NCI-H82 (cell line): ENCODE results near the gene QRICH2.
"Not testable (repeated sequence)": the region's sequence is repeated elsewhere in the genome, so short reads cannot be mapped to it uniquely, and the experiment has no call there.

Experiments used
- DNase-seq: peaks from one replicate; lab custom pipeline; 2025; lab: John Stamatoyannopoulos, UW

The QRICH2 gene

DNA sequence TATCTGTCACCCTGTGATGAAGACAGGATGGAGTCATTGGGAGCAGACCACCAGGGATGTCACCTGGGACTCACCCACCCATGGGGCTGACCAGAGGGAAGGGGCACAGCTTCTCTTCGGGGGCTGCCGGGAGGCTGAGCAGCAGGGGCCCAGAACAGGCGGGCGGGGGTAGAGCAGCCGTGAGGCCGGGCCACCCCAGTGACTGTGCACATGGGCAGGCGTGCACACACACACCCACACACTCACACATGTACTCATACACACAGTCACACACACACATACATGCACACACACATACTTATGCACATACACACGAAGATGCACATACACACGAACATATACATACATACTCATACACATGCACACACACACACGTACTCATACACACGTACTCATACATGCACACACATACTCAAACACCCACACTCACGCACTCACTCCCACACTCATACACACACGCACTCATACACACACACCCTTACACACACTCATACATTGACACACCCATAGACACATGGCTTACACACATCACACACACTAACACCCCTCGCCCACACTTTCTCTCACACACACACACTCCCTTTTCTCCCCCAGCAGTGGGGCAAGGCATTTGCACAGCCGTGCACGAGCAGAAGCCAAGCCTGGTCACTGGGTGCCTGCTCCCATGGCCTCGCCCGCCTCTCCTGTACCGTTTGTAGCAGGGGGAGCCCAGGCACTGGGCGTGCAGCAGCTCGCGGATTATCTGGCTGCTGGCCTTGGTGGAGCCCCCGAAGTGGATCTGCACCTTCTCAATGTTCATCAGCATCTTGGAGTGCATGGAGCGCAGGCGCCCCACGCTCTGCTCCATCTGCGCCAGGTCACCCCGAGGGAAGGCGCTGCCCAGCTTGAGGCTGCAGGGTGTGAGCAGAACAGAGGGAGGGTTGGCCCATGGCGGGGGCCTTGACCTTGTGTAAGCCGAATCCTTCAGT, 30.5 kb downstream of the QRICH2 start:
- DNase-seq = no peak

DNA sequence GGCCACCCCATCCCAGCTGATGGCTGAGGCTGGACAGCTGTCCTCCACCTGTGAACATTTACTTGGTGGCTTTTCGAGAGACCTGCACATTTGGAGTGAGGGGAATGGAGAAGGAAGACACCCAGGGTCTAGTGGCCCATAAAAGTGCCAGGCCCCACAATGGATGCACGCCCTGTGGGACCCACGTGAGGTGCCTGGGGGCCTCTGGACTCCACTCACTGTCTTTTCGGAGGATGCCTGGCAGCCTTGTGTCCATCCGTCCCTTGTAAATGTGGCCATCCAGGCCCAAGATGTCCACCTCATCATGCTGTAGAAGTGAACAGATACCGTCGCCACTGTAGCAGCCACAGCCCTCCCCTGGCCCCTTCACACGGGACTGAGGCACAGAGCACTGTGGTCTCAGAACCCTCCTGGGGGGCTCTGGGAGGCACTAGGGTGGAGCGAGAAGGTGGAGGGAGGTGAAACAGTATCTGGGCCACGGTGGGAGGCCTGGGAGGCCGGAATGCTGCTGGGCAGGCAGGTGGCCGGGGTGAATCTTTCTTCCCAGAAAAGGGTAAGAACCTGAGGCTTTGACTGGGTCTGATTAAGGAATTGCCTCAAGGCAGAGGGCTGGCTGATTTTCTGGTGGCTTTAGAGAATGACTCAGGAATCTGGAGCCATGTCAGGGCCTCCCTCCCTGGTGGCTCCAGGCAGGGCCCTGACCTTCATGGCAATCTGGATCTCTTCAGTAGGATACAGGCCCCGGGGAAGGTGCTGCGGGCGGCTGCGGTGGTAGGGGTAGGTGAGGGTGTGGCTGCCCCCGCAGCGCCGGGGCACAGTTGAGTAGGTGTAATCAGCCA, 31.4 kb downstream of the QRICH2 start:
- no peak for DNase-seq

DNA sequence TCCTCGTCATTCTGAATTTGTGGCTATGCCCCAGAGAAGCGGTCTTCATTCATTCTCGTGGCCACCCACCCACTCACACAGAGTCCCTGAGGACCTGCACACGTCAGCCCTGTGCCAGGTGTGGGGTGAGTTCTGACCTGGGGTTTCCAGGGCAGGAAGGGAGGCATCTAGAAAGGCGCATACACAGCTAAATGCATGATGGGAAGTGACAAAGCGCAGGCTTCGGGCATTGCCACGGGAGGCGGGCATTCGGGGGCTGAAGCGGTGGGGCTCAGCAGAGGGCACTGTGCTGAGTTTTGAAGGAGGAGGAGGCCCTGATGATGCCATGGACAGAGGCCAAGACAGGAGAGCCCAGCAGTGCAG, 32.0 kb downstream of the QRICH2 start:
- DNase-seq = no peak

GRCh38 chr17:76275382-76276068, 32.6 kb downstream of the QRICH2 start:
- DNase-seq = no peak

DNA sequence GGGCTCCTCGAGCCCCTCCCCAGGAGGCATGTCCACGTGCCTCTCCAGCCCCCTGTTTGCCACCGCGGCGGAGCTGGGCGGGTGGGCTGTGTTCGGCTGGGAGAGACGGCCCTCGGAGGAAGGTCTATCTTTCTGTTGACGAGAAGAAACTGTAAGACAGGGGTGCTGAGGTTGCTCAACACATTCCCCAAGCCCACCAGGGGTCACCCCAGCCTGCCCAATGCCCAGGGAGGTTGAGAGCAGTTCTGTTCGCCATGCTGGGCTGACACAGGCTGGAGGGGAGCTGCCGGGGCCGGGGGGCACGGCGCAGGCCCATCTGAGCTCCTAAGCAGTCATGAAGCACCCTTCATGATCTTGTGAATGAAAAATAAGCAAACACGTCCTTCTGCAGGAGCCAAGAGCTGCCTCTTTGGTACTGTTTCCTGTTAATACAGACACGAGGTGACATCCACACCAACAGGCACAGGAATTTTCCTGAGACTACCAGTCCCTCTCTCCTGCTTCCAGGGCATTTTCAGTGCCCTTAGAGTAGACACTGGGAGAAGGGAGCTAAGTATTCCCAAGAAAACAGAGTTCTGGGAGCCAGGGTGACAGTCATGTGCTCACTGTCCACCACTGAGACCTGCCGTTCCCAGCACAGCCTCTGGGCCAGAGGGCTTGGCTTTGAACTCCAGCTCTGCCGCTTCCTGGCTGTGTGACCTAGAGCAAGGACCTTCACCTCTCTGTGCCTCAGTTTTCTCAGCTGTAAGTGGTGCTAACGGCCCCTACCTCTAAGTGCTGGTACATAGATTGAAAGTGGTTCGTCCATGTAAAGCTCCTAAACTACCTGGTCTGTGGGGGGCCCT, 33.7 kb downstream of the QRICH2 start:
- no peak for DNase-seq

DNA sequence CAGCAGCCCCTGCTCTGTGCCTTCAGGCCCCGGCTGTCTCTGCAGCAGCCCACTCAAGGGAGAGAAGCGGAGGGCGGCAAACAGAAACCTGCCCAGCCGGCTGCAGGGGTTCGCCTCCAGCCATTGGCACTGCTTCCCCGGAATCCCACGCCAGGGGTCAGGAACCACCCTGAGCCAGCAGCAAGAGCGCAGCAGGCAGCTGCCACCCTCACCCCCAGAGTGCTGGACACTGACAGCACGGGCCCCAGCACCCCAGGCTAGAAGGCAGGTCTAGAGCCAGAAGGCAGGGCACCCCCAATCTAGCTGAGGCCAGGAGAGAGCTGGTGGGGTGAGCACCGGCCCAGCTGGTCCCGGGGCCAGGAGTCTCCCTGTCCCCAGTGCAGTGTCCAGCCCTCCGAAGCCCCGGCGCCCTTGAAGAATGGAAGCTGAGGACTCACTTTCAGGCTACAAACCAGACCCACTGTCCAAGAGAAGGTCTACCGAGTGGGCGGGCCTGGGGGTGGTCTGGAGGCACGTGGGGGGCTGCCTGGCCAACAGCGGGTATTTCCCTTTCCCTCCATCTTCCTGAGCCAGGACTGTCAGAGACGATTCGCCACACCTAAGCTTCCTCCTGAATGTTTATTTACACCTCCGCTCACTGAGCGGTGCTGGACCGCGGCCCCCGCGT, 34.5 kb downstream of the QRICH2 start:
- no peak for DNase-seq

DNA sequence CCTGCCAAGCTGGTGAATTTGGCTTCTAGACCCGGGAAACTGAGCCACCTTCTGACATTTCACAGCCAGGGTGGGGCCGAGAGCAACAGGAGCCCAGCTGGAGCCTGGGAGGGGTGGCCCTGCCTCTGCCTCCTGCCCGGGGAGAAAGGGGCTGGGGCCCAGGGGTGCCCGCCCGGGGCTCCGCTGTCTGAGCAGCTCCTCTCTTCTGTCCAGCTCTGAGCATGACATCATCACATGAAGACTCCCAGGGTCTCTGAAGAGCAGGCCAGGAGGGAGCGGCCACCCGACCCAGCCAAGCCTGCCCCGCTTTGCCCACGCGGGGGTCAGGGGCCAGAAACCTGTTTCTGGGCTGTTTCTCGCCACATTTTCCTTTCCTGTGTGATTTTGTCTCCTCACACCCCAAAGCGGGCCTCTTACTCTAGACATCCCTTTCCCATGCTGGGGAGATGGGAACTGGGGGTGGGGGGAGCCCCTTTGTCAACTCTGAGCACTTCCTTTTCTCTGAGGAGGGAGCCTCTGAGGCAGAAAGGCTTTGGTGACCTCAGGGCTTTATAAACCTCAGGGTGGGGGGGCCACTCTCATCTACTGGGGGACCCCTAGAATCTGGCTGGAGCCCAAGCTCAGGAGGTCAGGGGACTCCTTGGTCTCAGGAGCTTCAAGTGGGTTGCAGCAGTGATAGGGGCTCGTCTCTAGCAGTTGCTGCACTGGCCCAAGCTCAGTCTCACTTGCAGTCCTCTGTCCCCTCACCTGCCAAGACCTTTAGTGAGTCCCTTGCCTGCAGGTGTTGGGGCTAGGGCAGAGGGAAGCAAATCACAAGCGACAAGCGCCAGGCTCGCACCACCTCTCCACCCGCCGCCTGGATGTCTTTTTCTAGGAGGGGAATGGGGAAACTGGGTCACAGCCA, 35.3 kb downstream of the QRICH2 start:
- no peak for DNase-seq

GRCh38 chr17:76271669-76272540, 36.2 kb downstream of the QRICH2 start:
- DNase-seq = no peak

- no peak for DNase-seq
Measured at GRCh38 chr17:76270770-76271668, 37.1 kb downstream of the QRICH2 start.

GRCh38 chr17:76270127-76270592, 37.9 kb downstream of the QRICH2 start:
- no peak for DNase-seq

DNA sequence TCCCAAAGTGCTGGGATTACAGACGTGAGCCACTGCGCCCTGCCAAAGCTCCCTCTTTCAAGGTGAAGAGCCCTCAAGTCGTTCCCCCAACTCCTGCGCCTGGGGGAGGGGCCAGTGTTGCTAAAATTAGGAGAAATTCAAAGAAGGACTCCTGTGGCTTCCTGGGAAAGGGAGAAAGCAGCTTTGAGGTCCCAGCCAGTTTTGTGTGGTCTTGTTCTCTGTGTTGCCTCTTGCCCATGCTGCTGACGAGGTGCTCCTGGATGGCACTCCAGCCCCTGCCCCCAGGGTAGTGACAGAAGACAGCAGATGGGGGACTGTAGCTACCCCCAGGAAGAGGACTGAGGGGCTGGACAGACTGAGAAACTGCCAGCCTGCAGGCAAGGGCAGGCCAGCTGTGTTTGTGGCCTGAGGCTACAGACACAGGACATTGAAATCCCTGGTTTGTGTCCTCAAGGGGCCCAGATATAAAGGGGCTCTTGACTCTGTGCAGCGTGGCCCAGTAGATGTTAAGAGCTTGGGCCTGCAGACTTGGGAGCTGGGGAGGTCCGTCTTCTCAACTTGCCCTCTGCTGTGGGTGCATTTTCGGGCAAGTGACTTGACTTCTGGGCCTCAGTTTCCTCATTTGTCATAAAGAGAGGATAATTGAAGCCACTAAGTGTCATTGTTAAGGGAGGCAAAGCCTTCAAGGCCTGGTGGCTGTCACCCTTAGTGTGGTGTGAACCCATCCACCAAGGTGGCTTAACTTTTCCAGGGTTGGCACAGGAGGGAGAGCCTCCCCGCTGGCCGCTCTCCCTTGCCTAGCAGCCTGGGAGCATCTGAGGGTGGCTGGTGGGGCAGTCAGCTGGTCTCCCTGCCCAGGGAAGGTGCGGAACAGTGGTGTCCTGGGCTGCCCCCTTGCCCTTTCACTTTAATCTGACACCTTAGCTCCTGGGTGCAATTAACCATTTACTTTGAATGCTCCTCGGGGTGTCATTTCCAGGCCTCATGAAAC, 38.8 kb downstream of the QRICH2 start:
- no peak for DNase-seq

- no peak for DNase-seq
Measured at GRCh38 chr17:76268015-76268749, 39.9 kb downstream of the QRICH2 start.

DNA sequence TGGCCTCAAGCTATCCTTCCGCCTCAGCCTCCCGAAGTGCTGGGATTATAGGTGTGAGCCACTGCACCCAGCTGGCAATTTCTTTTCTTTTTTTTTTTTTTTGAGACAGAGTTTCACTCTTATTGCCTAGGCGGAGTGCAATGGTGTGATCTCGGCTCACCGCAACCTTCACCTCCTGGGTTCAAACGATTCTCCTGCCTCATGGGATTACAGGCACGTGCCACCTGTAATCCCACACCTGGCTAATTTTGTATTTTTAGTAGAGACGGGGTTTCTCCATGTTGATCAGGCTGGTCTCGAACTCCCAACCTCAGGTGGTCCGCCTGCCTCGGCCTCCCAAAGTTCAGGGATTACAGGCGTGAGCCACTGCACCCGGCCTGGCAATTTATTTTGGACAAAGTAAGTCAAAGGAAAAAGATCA, 40.5 kb downstream of the QRICH2 start:
- not testable (repeated sequence) for DNase-seq

- no peak for DNase-seq
Measured at GRCh38 chr17:76267051-76267576, 41.0 kb downstream of the QRICH2 start.

- DNase-seq = peak; percentile 48
Measured at GRCh38 chr17:76266244-76266938, 41.7 kb downstream of the QRICH2 start.
